Breast epithelium (tissue), 4 donors: ENCODE measurements around the gene TES. TPM values are rescaled to one million over a fixed set of nuclear protein-coding genes. Genes with fewer than 3 reads are reported as not detected.

Source experiments
- DNase-seq, 2 donors: peaks; one replicate each; pipeline ENCODE4 v3.0.0-alpha.2; 2019; ENCODE audit warnings: low spot score in 2 of 2
- H3K27ac ChIP-seq, 2 donors: fragments of 200-600 bp; sonication (generic) in 1 of 2; one replicate each; pipeline ENCODE4 v1.5.1; 2016 to 2019; ENCODE audit warnings: mild to moderate bottlenecking in 1 of 2
- H3K27me3 ChIP-seq, 2 donors: fragments of 200-600 bp; sonication (generic) in 1 of 2; one replicate each; pipeline versions ENCODE4 v1.5.1 to v1.6.0; 2017 to 2019; ENCODE audit warnings: control low read depth in 1 of 2, mild to moderate bottlenecking in 1 of 2
- H3K36me3 ChIP-seq: fragments of 200-600 bp; one replicate; pipeline ENCODE4 v1.5.1; 2019
- H3K4me1 ChIP-seq, 2 donors: fragments of 200-600 bp; sonication (generic); one replicate each; pipeline ENCODE4 v1.5.1; 2016 to 2019; ENCODE audit warnings: control low read depth in 1 of 2
- H3K4me3 ChIP-seq, 3 donors: fragments of 200-600 bp; sonication (generic); 1 replicate in 2 of 3; 2 replicates in 1 of 3; pipeline ENCODE4 v1.5.1; 2016 to 2019; ENCODE audit warnings: mild to moderate bottlenecking in 3 of 3, moderate library complexity in 2 of 3
- H3K9me3 ChIP-seq, 2 donors: fragments of 200-600 bp; sonication (generic) in 1 of 2; one replicate each; pipeline ENCODE4 v1.5.1; 2016 to 2019; ENCODE audit warnings: control low read depth in 1 of 2
- CTCF ChIP-seq, 3 donors: fragments of 450-650 bp; IDR thresholded peaks; one replicate each; pipeline ENCODE4 v1.5.1; 2016 to 2017; ENCODE audit warnings: antibody characterized with exemption in 3 of 3, mild to moderate bottlenecking in 3 of 3, moderate library complexity in 3 of 3
- POLR2A ChIP-seq: fragments of 450-650 bp; IDR thresholded peaks from one replicate; pipeline ENCODE4 v1.6.1; 2016; ENCODE audit warnings: antibody characterized with exemption, mild to moderate bottlenecking, moderate library complexity
- POLR2AphosphoS5 ChIP-seq, 3 donors: sonication (generic); formaldehyde crosslinking; IDR thresholded peaks; one replicate each; pipeline ENCODE4 v1.6.1; 2017; ENCODE audit warnings: antibody characterized with exemption in 3 of 3
- intact Hi-C: fragments of 100-400 bp; cut with DNase I; formaldehyde crosslinking; loops from one replicate; pipeline ENCODE4 v1.15.1; 2023; ENCODE audit warnings: low total_unique reads
- total RNA-seq, 3 donors: library from RNA; depleted of rRNA; stranded (reverse); fragments of >200 nt; gene quantifications; one replicate each; pipeline ENCODE4 v1.1.0, GENCODE V29; 2016

The TES gene
- total RNA-seq, 3 donors from 2014 or later = 29.0 to 146 (median 88.5) TPM

GRCh38 chr7:116234517-116235200, 24.3 kb downstream of the TES start:
- H3K36me3 ChIP-seq = no peaks in the 10 kb centered on the region
- H3K4me1 ChIP-seq = peaks cover 0 to 8% of the 10 kb centered on the region in 2 donors
- no peak for DNase-seq
- H3K27me3 ChIP-seq = no peaks in the 10 kb centered on the region
- no peak for TF ChIP-seq POLR2AphosphoS5 (IDR thresholded peaks at IDR 0.05)
- TF ChIP-seq POLR2A = no peak
- TF ChIP-seq CTCF (IDR thresholded peaks at IDR 0.05) = no peak
- intact Hi-C loops = loop anchor here (10.0 kb wide), 1 partner anchor 50 kb away; no protein-coding TSS in a partner anchor
- H3K4me3 ChIP-seq = no peak overlapping the region
- no peak overlapping the region for H3K27ac ChIP-seq
- H3K9me3 ChIP-seq = no peaks in the 10 kb centered on the region

- Histone ChIP-seq H3K27me3 (no peaks in the 10 kb centered on the region), H3K9me3 (no peaks in the 10 kb centered on the region), H3K27ac (no peak overlapping the region), H3K4me1 (peaks cover 0 to 7% of the 10 kb centered on the region in 2 donors), H3K36me3 (no peaks in the 10 kb centered on the region), H3K4me3 (no peak overlapping the region)
- intact Hi-C loops = loop anchor here (10.0 kb wide), 1 partner anchor 51 kb away; no protein-coding TSS in a partner anchor
- TF ChIP-seq CTCF (IDR thresholded peaks at IDR 0.05) (no peak), POLR2AphosphoS5 (IDR thresholded peaks at IDR 0.05) (no peak), POLR2A (no peak)
- no peak for DNase-seq
Measured at GRCh38 chr7:116235380-116235779, 25.0 kb downstream of the TES start.

GRCh38 chr7:116236020-116236630, 25.8 kb downstream of the TES start:
- H3K9me3 ChIP-seq = no peaks in the 10 kb centered on the region
- no peaks in the 10 kb centered on the region for H3K36me3 ChIP-seq
- no peak for DNase-seq
- TF ChIP-seq CTCF (IDR thresholded peaks at IDR 0.05) (peak in 2 of 3 donors; percentile 54 to 64), POLR2AphosphoS5 (IDR thresholded peaks at IDR 0.05) (no peak), POLR2A (no peak)
- no peaks in the 10 kb centered on the region for H3K4me1 ChIP-seq
- H3K27ac ChIP-seq = no peak overlapping the region
- no peak overlapping the region for H3K4me3 ChIP-seq
- intact Hi-C loops = loop anchor here (10.0 kb wide), 1 partner anchor 51 kb away; no protein-coding TSS in a partner anchor
- no peaks in the 10 kb centered on the region for H3K27me3 ChIP-seq

GRCh38 chr7:116239020-116239419, 28.7 kb downstream of the TES start:
- TF ChIP-seq CTCF (IDR thresholded peaks at IDR 0.05) (no peak), POLR2A (no peak), POLR2AphosphoS5 (IDR thresholded peaks at IDR 0.05) (no peak)
- Histone ChIP-seq H3K4me3 (no peak overlapping the region), H3K4me1 (no peaks in the 10 kb centered on the region), H3K36me3 (no peaks in the 10 kb centered on the region), H3K27ac (no peak overlapping the region), H3K27me3 (no peaks in the 10 kb centered on the region), H3K9me3 (no peaks in the 10 kb centered on the region)
- DNase-seq = no peak
- intact Hi-C loops = loop anchor here (10.0 kb wide), 1 partner anchor 54 kb away; no protein-coding TSS in a partner anchor

DNA sequence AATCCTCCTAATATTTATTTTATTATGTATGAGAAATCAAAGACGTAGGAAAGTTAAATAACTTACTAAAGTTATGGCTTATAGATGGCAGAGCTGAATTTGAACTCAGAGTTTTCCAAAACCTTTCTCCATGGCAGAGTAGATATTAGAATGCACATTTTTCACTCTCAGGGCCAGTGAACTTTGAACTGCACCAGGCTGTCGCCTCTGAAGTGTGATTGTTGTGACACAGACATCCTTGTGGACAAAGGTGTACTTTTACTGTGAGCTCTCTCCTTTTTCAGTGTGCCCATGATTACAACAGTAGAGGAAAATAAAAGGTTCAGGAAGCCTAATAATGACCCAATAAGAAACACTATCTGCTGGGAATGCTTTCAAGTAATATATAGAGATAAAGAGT, 29.1 kb downstream of the TES start:
- TF ChIP-seq POLR2AphosphoS5 (IDR thresholded peaks at IDR 0.05) = no peak
- no peak for TF ChIP-seq CTCF (IDR thresholded peaks at IDR 0.05)
- TF ChIP-seq POLR2A = no peak
- H3K36me3 ChIP-seq = no peaks in the 10 kb centered on the region
- DNase-seq = no peak
- no peaks in the 10 kb centered on the region for H3K9me3 ChIP-seq
- intact Hi-C loops = loop anchor here (10.0 kb wide), 1 partner anchor 55 kb away; no protein-coding TSS in a partner anchor
- no peak overlapping the region for H3K27ac ChIP-seq
- no peak overlapping the region for H3K4me3 ChIP-seq
- no peaks in the 10 kb centered on the region for H3K27me3 ChIP-seq
- H3K4me1 ChIP-seq = no peaks in the 10 kb centered on the region
